ENCODE results near the gene TMEM74B.

The TMEM74B gene

GRCh38 chr20:1202762-1203504 is 18.2 kb upstream of the TMEM74B start, which contains the start of gene C20orf202:
Gene C20orf202 (plus strand): TSS chr20:1203454. CDS start chr20:1203586, 132 bp downstream.
- no peak within 1 kb of the TSS for H3K4me3 ChIP-seq (ENCODE audit: low read depth, low read length)
- no peak for TF ChIP-seq CTCF (IDR thresholded peaks at IDR 0.05; ENCODE audit: control insufficient read depth, extremely low read depth, insufficient read depth)
- no peak for DNase-seq (ENCODE audit: low read depth)

- H3K4me3 ChIP-seq (ENCODE audit: low read depth, low read length), result no peak overlapping the region
- DNase-seq (ENCODE audit: low read depth), result no peak
- TF ChIP-seq CTCF (IDR thresholded peaks at IDR 0.05; ENCODE audit: control insufficient read depth, extremely low read depth, insufficient read depth), result no peak
These were observed 15.2 kb upstream of the TMEM74B start for GRCh38 chr20:1199964-1200363.

GRCh38 chr20:1199212-1199873 is 14.6 kb upstream of the TMEM74B start:
- no peak for DNase-seq (ENCODE audit: low read depth)
- no peak for TF ChIP-seq CTCF (IDR thresholded peaks at IDR 0.05; ENCODE audit: control insufficient read depth, extremely low read depth, insufficient read depth)

GRCh38 chr20:1198751-1199150 is 14.0 kb upstream of the TMEM74B start:
- TF ChIP-seq CTCF (IDR thresholded peaks at IDR 0.05; ENCODE audit: control insufficient read depth, extremely low read depth, insufficient read depth), result no peak

More at GRCh38 chr20:1199212-1199873, 14.6 kb upstream of the TMEM74B start:
- H3K4me3 ChIP-seq (ENCODE audit: low read depth, low read length), result no peak overlapping the region

DNA sequence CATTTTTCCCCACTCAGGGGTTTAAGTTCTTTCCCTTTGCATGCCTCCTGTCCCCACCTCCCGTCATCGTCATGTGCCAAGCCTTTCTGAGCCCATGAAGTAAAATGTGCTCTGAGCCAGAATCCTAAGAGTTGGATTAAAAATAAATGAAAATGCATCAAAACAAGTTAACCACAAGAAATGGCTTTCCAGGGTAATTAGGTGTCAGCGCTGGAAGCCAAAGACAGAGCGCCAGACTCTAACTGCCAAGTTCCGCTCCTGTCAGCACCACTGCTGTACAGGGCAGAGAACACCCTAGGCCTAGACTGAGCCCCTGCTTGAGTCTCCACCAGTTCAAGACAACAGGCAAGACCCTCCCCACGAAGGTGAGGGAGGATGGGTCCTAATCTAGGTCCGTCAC is 13.0 kb upstream of the TMEM74B start:
- no peak overlapping the region for H3K4me3 ChIP-seq (ENCODE audit: low read depth, low read length)
- no peak for DNase-seq (ENCODE audit: low read depth)
- no peak for TF ChIP-seq CTCF (IDR thresholded peaks at IDR 0.05; ENCODE audit: control insufficient read depth, extremely low read depth, insufficient read depth)

More at GRCh38 chr20:1198751-1199150, 14.0 kb upstream of the TMEM74B start:
- no peak for DNase-seq (ENCODE audit: low read depth)
- H3K4me3 ChIP-seq (ENCODE audit: low read depth, low read length), result no peak overlapping the region

- DNase-seq (ENCODE audit: low read depth), result no peak
- no peak overlapping the region for H3K4me3 ChIP-seq (ENCODE audit: low read depth, low read length)
- TF ChIP-seq CTCF (IDR thresholded peaks at IDR 0.05; ENCODE audit: control insufficient read depth, extremely low read depth, insufficient read depth), result no peak
These were observed 11.9 kb upstream of the TMEM74B start for GRCh38 chr20:1196634-1197033.

All from LNCaP clone FGC (cell line).